Measurements from ENCODE around the gene CACHD1.

CACHD1 gene

DNA sequence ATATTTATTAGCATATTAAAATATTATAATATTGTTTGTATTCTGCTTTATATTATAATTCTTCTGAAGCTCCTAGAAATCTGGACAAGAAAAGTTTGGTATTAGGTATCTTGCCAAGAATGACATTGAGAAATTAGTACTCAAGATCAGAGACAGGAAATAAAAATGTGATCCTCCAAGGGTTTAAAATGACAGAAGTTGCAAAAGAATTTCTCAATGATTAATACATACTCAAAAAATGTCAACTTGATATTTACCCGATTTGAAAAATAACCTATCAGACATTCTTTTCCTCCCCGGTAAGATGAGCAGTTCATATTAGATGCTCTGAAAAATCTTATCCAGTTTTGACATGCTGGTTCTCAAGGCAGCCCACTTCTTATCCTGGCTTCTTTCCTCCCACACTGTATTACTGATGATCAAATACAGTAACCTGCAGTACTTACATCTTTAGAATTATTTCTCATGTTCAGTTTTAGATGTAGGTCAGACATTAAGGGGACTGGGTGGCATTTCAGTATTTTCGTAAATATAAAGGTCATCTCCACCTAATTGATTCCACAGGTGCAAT, 55.3 kb downstream of the CACHD1 start:
- no peak overlapping the region for H3K4me3 ChIP-seq (ENCODE audit: low read depth, low read length)
- DNase-seq (ENCODE audit: low read depth) = no peak
- TF ChIP-seq, protein P1, sequence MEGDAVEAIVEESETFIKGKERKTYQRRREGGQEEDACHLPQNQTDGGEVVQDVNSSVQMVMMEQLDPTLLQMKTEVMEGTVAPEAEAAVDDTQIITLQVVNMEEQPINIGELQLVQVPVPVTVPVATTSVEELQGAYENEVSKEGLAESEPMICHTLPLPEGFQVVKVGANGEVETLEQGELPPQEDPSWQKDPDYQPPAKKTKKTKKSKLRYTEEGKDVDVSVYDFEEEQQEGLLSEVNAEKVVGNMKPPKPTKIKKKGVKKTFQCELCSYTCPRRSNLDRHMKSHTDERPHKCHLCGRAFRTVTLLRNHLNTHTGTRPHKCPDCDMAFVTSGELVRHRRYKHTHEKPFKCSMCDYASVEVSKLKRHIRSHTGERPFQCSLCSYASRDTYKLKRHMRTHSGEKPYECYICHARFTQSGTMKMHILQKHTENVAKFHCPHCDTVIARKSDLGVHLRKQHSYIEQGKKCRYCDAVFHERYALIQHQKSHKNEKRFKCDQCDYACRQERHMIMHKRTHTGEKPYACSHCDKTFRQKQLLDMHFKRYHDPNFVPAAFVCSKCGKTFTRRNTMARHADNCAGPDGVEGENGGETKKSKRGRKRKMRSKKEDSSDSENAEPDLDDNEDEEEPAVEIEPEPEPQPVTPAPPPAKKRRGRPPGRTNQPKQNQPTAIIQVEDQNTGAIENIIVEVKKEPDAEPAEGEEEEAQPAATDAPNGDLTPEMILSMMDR (IDR thresholded peaks at IDR 0.05; ENCODE audit: insufficient read depth, low read depth, low read length, missing control alignments) = no peak

DNA sequence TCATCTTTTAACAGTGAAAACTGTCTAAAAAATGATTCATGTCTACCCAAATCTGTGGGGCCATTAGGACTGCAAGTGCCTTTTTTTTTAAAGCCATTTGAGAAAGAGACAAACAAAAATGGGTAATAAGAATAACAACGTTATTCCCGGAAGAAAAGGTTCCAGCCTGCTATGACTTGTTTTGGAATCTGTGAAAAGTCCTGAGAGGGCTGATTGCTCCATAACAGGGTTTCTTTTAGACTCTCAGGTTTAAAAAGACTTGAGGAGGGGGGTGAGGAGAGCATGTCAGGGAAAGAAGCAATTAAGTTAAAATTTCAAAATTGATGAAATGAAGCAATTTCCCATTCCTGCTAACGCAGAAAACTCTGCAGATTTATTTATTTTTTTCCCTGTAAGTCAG, 56.4 kb downstream of the CACHD1 start:
- TF ChIP-seq, protein P1 (IDR thresholded peaks at IDR 0.05; ENCODE audit: insufficient read depth, low read depth, low read length, missing control alignments) = no peak
- no peak overlapping the region for H3K4me3 ChIP-seq (ENCODE audit: low read depth, low read length)
- DNase-seq (ENCODE audit: low read depth) = no peak

DNA sequence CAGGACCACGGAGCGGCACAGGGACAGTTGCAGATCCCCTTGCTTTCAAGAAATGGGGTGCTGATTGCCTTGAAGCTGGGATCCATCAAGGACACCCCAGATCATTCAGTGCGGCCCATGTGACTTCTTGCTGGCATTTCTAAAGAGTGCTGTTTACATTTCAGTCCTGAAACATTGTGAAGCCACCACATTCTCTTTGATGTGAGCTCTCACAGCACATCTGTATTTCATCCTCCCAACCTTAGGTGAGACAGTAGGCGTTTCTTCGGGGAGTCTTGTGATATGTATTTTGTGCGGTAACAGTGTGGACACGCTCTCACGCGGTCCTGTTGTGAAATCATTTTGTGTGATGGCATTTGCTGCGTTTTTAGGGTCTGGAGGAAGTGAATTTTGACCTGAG, 57.2 kb downstream of the CACHD1 start:
- no peak overlapping the region for H3K4me3 ChIP-seq (ENCODE audit: low read depth, low read length)
- no peak for DNase-seq (ENCODE audit: low read depth)
- TF ChIP-seq, protein P1 (IDR thresholded peaks at IDR 0.05; ENCODE audit: insufficient read depth, low read depth, low read length, missing control alignments) = no peak

DNA sequence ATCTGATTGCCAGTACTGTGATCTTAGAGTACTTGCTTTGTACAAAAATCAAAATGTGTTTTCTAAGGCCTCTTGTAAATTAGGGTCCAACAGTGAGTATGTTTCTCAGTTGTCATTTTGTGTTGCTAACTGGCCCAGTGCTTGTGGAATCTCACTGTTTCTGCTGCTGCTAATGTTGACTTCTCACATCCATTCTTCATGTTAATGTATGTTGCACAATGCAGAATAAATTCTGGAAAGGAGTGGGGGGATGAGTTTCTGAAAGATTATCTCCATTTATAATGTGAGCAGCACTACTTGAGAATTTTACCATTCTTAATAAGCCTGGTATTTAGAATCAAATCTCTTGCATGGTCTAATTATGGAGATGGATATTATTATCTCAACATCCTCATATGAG, 57.9 kb downstream of the CACHD1 start:
- no peak for DNase-seq (ENCODE audit: low read depth)
- H3K4me3 ChIP-seq (ENCODE audit: low read depth, low read length) = no peak overlapping the region
- TF ChIP-seq, protein P1 (IDR thresholded peaks at IDR 0.05; ENCODE audit: insufficient read depth, low read depth, low read length, missing control alignments) = no peak

DNA sequence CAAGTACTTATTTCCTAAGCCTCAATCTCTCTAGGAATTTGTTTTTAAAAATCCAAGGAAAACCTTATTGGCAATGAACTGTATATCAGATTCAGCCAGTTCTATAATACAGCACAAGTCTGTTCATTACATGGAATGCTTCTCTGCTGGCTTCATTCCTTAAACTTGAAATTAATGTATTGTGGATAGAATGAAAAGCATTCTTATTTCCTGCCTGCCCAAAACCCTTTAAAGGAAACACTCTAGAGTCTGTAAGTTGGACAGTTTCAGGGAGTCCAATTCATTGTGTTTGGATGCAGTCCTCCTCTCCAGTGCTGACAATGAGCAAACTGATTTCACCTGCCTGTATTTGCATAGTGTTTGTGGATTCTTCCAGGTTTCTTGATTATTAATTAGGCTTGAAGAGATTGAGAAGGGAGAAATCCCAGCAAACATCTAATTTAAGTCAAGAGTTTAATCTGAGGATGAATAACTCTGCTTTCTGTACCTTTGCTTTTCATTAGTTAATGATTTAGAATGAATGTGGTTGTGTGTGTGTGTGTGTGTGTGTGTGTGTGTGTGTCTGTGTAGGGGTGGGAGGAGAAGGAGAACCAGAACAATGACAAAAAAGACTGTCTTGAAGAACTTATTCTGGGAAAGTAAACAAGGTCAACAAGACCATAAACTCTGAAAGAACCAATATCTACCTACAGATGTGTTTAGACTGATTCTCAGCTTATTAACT, 61.2 kb downstream of the CACHD1 start:
- TF ChIP-seq, protein P1 (IDR thresholded peaks at IDR 0.05; ENCODE audit: insufficient read depth, low read depth, low read length, missing control alignments) = no peak
- no peak for DNase-seq (ENCODE audit: low read depth)
- no peak overlapping the region for H3K4me3 ChIP-seq (ENCODE audit: low read depth, low read length)

DNA sequence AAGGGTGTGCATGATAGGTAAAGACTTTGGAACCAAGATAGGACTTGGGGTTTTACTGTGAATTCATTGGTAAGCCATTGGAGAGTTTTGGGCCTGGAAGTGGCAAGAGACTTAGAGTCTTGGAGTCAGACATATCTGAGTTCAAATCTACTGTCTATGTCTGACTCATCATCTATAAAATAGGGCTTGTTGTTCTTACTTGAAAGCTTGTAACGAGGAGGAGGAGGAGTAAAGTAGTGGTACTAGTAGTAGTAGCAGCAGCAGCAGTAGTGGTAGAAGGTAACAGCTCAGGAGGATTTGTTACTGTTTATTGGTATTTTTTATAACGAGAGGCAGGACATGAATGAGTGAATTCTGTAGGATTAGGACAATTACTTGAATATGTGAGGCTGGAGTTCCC, 62.7 kb downstream of the CACHD1 start:
- H3K4me3 ChIP-seq (ENCODE audit: low read depth, low read length) = no peak overlapping the region
- TF ChIP-seq, protein P1 (IDR thresholded peaks at IDR 0.05; ENCODE audit: insufficient read depth, low read depth, low read length, missing control alignments) = no peak
- no peak for DNase-seq (ENCODE audit: low read depth)

Measured in GM12865 (cell line).